ENCODE data around the gene RAB40C. TPM values are rescaled to one million over a fixed set of nuclear protein-coding genes. Genes with fewer than 3 reads are reported as not detected.

Gene RAB40C
- total and polyA plus RNA-seq, 2 donors (not counting 1 experiment from before 2014, with no cell fraction given): 12.7 to 26.9 TPM

DNA sequence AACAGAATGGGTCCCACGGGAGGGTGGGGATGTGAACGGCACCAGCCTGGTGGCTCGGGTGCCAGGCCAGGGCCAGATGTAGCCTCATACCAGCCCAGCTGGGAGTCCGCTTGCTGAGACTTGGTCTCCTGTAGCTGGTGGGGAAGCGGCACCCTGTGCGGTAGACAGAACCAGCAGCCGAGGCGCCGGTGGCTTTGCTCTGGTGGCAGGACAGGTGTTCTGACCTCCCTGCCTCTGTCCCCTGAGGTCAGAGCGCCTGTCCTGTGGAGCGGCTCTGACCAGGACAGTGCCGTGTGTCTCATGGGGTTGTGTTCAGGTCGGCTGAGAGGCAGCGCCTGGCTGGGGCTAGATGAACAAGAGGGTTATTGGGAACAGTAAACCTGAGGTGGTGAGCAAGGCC is 20.1 kb downstream of the RAB40C start:
- TF ChIP-seq EZH2 (IDR thresholded peaks at IDR 0.05; ENCODE audit: borderline replicate concordance, insufficient read depth, low read depth, low read length, poor library complexity, severe bottlenecking) (no peak), CTCF (IDR thresholded peaks at IDR 0.05) (no peak)
- H3K4me3 Mint-ChIP-seq: no peak overlapping the region
- H3K9me3 Mint-ChIP-seq (ENCODE audit: insufficient read depth): no peaks in the 10 kb centered on the region
- Histone ChIP-seq H3K9me3 (ENCODE audit: control extremely low read depth in 1 of 3, control insufficient read depth in 2 of 3, insufficient read depth in 1 of 3, low read length in 2 of 3) (peaks cover 0 to 16% (median 10%) of the 10 kb centered on the region in 3 donors), H2AFZ (ENCODE audit: insufficient read depth, low read depth, low read length, poor library complexity, severe bottlenecking) (no peak overlapping the region), H3K79me2 (ENCODE audit: control insufficient read depth, insufficient read depth, low read length) (peaks cover 63% of the 10 kb centered on the region), H3K4me3 (ENCODE audit: control extremely low read depth in 1 of 5, extremely low read depth in 1 of 5, insufficient read depth in 1 of 5, low read depth in 2 of 5, low read length in 4 of 5) (no peak overlapping the region), H3K27me3 (replicated peaks in 1 of 4; ENCODE audit: control extremely low read depth in 1 of 4, control insufficient read depth in 3 of 4, insufficient read depth in 4 of 4, low read length in 3 of 4) (no peaks in the 10 kb centered on the region), H3K4me2 (replicated peaks; ENCODE audit: low read depth, low read length, poor library complexity, severe bottlenecking) (no peak overlapping the region), H3K27ac (ENCODE audit: low read length in 2 of 2) (no peak overlapping the region), H3K9ac (ENCODE audit: low read length) (no peak overlapping the region), H3K4me1 (ENCODE audit: control insufficient read depth in 2 of 2, insufficient read depth in 2 of 2, low read length in 2 of 2) (peaks cover 0 to 2% of the 10 kb centered on the region in 2 donors), H4K20me1 (ENCODE audit: control insufficient read depth, insufficient read depth, low read length, poor library complexity, severe bottlenecking) (peaks cover 50% of the 10 kb centered on the region), H3K36me3 (replicated peaks in 1 of 2; ENCODE audit: control extremely low read depth in 1 of 2, control insufficient read depth in 1 of 2, extremely low read depth in 1 of 2, insufficient read depth in 2 of 2, low read length in 1 of 2) (no peaks in the 10 kb centered on the region)
- no peak overlapping the region for H3K27ac Mint-ChIP-seq
- no peaks in the 10 kb centered on the region for H3K27me3 Mint-ChIP-seq
- ChIA-PET CTCF (interaction anchor here (1.0 to 1.6 kb wide), 4 partner anchors 9 to 26 kb away, joined by 3 to 4 read pairs (median 4); partner anchors contain the start of gene METTL26), POLR2A (no interaction called here)
- 56% methylated on average over 14 of the region's 14 CpGs for WGBS (ENCODE audit: insufficient coverage)
- ATAC-seq (ENCODE audit: low read depth): no peak
- intact Hi-C loops (cut with micrococcal nuclease): loop anchor here (2.0 kb wide), 1 partner anchor 31 kb away; no protein-coding TSS in a partner anchor
- peaks cover 13% of the 10 kb centered on the region for H3K4me1 Mint-ChIP-seq
- DNase-seq: no peak

DNA sequence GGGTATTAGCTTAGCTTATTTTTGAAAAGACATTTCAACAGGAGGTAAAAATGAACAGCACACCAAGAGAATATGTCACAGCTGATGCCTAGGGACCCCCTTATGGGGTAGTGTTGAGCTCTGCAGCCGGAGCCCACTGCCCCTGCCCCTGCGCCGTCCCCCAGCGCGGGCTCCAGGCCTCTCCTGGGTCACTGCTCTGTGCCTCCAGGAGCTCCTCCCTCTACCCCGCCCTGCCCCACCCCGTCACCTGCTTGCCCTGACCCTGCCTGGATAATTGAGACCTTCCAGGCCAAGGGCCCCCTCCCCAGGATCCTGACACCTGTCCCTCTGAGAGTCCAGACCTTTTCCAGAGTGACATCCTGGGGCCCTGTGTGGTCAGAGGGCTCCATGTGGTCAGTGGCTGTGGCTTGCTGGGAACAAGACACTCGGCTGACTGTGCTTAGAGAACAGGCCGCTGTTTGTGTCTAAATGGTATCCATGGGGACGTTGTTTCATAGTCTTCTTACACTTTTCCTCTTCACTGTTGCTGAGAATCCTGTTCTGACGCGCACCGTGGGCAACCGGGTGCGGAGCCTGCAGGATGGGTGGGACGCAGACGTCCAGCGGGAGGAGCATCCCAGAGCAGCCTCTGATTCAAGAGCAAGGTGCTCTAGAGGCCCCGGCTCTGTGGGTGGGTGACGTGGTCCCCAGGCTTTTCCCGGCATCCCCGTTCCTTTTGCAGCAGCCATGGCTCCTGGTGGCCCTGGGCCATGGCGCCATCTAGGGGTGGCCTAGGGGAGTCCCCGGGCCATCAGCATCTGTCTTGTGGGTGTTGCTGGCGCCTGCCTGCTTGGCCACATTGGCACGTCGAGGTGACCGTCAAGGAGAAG is 20.9 kb downstream of the RAB40C start:
- H3K9me3 Mint-ChIP-seq (ENCODE audit: insufficient read depth): no peaks in the 10 kb centered on the region
- peak; percentile 72 for TF ChIP-seq CTCF (IDR thresholded peaks at IDR 0.05)
- TF ChIP-seq EZH2 (IDR thresholded peaks at IDR 0.05; ENCODE audit: borderline replicate concordance, insufficient read depth, low read depth, low read length, poor library complexity, severe bottlenecking): no peak
- intact Hi-C loops (cut with micrococcal nuclease): loop anchor here (2.0 kb wide), 1 partner anchor 32 kb away; no protein-coding TSS in a partner anchor
- H3K4me2 ChIP-seq (replicated peaks; ENCODE audit: low read depth, low read length, poor library complexity, severe bottlenecking): no peak overlapping the region
- H3K27ac ChIP-seq (ENCODE audit: low read length in 2 of 2): no peak overlapping the region
- ATAC-seq (ENCODE audit: low read depth): peak; percentile 39
- no peak overlapping the region for H3K4me3 Mint-ChIP-seq
- CTCF ChIA-PET: interaction anchor here (1.0 to 1.6 kb wide), 4 partner anchors 9 to 26 kb away, joined by 3 to 4 read pairs (median 4); partner anchors contain the start of gene METTL26
- H3K9ac ChIP-seq (ENCODE audit: low read length): no peak overlapping the region
- no peak overlapping the region for H3K4me3 ChIP-seq (ENCODE audit: control extremely low read depth in 1 of 5, extremely low read depth in 1 of 5, insufficient read depth in 1 of 5, low read depth in 2 of 5, low read length in 4 of 5)
- H3K27ac Mint-ChIP-seq: no peak overlapping the region
- DNase-seq: peak; percentile 63
- POLR2A ChIA-PET: no interaction called here
- H3K9me3 ChIP-seq (ENCODE audit: control extremely low read depth in 1 of 3, control insufficient read depth in 2 of 3, insufficient read depth in 1 of 3, low read length in 2 of 3): peaks cover 0 to 9% (median 5%) of the 10 kb centered on the region in 3 donors
- H3K79me2 ChIP-seq (ENCODE audit: control insufficient read depth, insufficient read depth, low read length): peaks cover 59% of the 10 kb centered on the region
- 87% methylated on average over 27 of the region's 28 CpGs for WGBS (ENCODE audit: insufficient coverage)
- no peak overlapping the region for H2AFZ ChIP-seq (ENCODE audit: insufficient read depth, low read depth, low read length, poor library complexity, severe bottlenecking)
- H3K4me1 Mint-ChIP-seq: peaks cover 17% of the 10 kb centered on the region
- no peaks in the 10 kb centered on the region for H3K27me3 ChIP-seq (replicated peaks in 1 of 4; ENCODE audit: control extremely low read depth in 1 of 4, control insufficient read depth in 3 of 4, insufficient read depth in 4 of 4, low read length in 3 of 4)
- H3K27me3 Mint-ChIP-seq: no peaks in the 10 kb centered on the region
- H3K4me1 ChIP-seq (ENCODE audit: control insufficient read depth in 2 of 2, insufficient read depth in 2 of 2, low read length in 2 of 2): peaks cover 0 to 3% of the 10 kb centered on the region in 2 donors
- no peaks in the 10 kb centered on the region for H3K36me3 ChIP-seq (replicated peaks in 1 of 2; ENCODE audit: control extremely low read depth in 1 of 2, control insufficient read depth in 1 of 2, extremely low read depth in 1 of 2, insufficient read depth in 2 of 2, low read length in 1 of 2)
- peaks cover 52% of the 10 kb centered on the region for H4K20me1 ChIP-seq (ENCODE audit: control insufficient read depth, insufficient read depth, low read length, poor library complexity, severe bottlenecking)

Data from B cell (primary cell).